CD14-positive monocyte (primary cell): Measurements from ENCODE around the gene TAF11L13. TPM values are rescaled to one million over a fixed set of nuclear protein-coding genes. Genes with fewer than 3 reads are reported as not detected.

Experiments
- DNase-seq, 3 donors: peaks; one replicate each; pipeline ENCODE4 v3.0.0-alpha.2; 2011 to 2022
- H2AFZ ChIP-seq: 2 replicates; pipeline ENCODE4 v1.6.0; 2012; ENCODE audit warnings: mild to moderate bottlenecking, low read depth, low read length, inconsistent platforms; ENCODE audit not compliant: insufficient read depth, poor library complexity, severe bottlenecking
- H3K27ac ChIP-seq, 2 donors: 1 replicate in 1 of 2; 2 replicates in 1 of 2; pipeline ENCODE4 v1.5.1; 2012 to 2013; ENCODE audit warnings: low read length in 2 of 2, control low read depth in 1 of 2, inconsistent platforms in 1 of 2, low read depth in 1 of 2, mild to moderate bottlenecking in 1 of 2
- H3K27me3 ChIP-seq, 2 donors: one replicate each; pipeline versions ENCODE4 v1.6.0 to v1.6.1; 2011 to 2013; ENCODE audit warnings: low read length in 2 of 2; ENCODE audit not compliant: control insufficient read depth in 2 of 2, insufficient read depth in 2 of 2
- H3K36me3 ChIP-seq, 2 donors: replicated peaks in 1 of 2; 1 replicate in 1 of 2; 2 replicates in 1 of 2; pipeline versions ENCODE4 v1.5.1 to v1.6.1; 2012 to 2013; ENCODE audit warnings: low read length in 2 of 2, control low read depth in 1 of 2, inconsistent platforms in 1 of 2, mild to moderate bottlenecking in 1 of 2; ENCODE audit not compliant: insufficient read depth in 2 of 2, control insufficient read depth in 1 of 2
- H3K4me1 ChIP-seq, 2 donors: 1 replicate in 1 of 2; 2 replicates in 1 of 2; pipeline versions ENCODE4 v1.5.1 to v1.6.1; 2012 to 2013; ENCODE audit warnings: low read length in 2 of 2, control low read depth in 1 of 2, inconsistent platforms in 1 of 2, mild to moderate bottlenecking in 1 of 2, moderate library complexity in 1 of 2; ENCODE audit not compliant: insufficient read depth in 2 of 2, control insufficient read depth in 1 of 2
- H3K4me2 ChIP-seq: replicated peaks from 2 replicates; pipeline ENCODE3; 2012; ENCODE audit warnings: low read length, moderate library complexity, mild to moderate bottlenecking; ENCODE audit not compliant: poor library complexity, severe bottlenecking; ENCODE audit errors: extremely low read depth
- H3K4me3 ChIP-seq, 3 experiments: fragments of 200-600 bp in 1 of 3; sonication (generic) in 1 of 3; replicated peaks in 1 of 3; 1 replicate in 2 of 3; 2 replicates in 1 of 3; pipeline ENCODE4 v1.5.1; 2011 to 2013; ENCODE audit warnings: low read length in 3 of 3, mild to moderate bottlenecking in 3 of 3, control low read depth in 2 of 3, low read depth in 2 of 3, inconsistent platforms in 1 of 3, moderate library complexity in 1 of 3
- H3K79me2 ChIP-seq: 2 replicates; pipeline ENCODE4 v1.6.0; 2012; ENCODE audit warnings: mild to moderate bottlenecking, control low read depth, inconsistent platforms, low read length, moderate library complexity; ENCODE audit not compliant: insufficient read depth
- H3K9ac ChIP-seq: 2 replicates; pipeline ENCODE4 v1.6.0; 2017; ENCODE audit warnings: low read length, mild to moderate bottlenecking; ENCODE audit not compliant: insufficient read depth, poor library complexity, severe bottlenecking
- H3K9me3 ChIP-seq, 2 donors: replicated peaks in 1 of 2; 1 replicate in 1 of 2; 2 replicates in 1 of 2; pipeline versions ENCODE4 v1.5.1 to v1.6.1; 2012 to 2013; ENCODE audit warnings: low read length in 2 of 2, control low read depth in 1 of 2; ENCODE audit not compliant: control insufficient read depth in 1 of 2, insufficient read depth in 1 of 2
- H4K20me1 ChIP-seq: 2 replicates; pipeline ENCODE4 v1.6.0; 2012; ENCODE audit warnings: mild to moderate bottlenecking, low read length, control low read depth, moderate library complexity; ENCODE audit not compliant: insufficient read depth
- H3K27ac Mint-ChIP-seq, 7 donors: one replicate each; pipeline ENCODE4 v1.8.0; 2020; ENCODE audit warnings: mild to moderate bottlenecking in 7 of 7, mixed read lengths in 7 of 7, moderate library complexity in 6 of 7, inconsistent platforms in 2 of 7
- H3K27me3 Mint-ChIP-seq, 3 donors: one replicate each; pipeline ENCODE4 v1.8.0; 2021 to 2022; ENCODE audit warnings: low read depth in 3 of 3, mild to moderate bottlenecking in 3 of 3, mixed read lengths in 3 of 3, moderate library complexity in 3 of 3, inconsistent platforms in 1 of 3
- H3K36me3 Mint-ChIP-seq, 2 donors: one replicate each; pipeline ENCODE4 v1.8.0; 2020; ENCODE audit warnings: mixed read lengths in 2 of 2, inconsistent platforms in 1 of 2, mild to moderate bottlenecking in 1 of 2
- H3K4me1 Mint-ChIP-seq: one replicate; pipeline ENCODE4 v1.8.0; 2020; ENCODE audit warnings: mild to moderate bottlenecking, mixed read lengths
- H3K4me3 Mint-ChIP-seq, 2 donors: one replicate each; pipeline ENCODE4 v1.8.0; 2020; ENCODE audit warnings: mild to moderate bottlenecking in 2 of 2, mixed read lengths in 2 of 2, moderate library complexity in 1 of 2
- H3K9me3 Mint-ChIP-seq, 7 donors: one replicate each; pipeline ENCODE4 v1.8.0; 2020 to 2022; ENCODE audit warnings: mixed read lengths in 7 of 7, mild to moderate bottlenecking in 6 of 7, moderate library complexity in 6 of 7, inconsistent platforms in 2 of 7
- WGBS: methylation state at CpG from one replicate; pipeline ENCODE4 v1.1.5; 2013; ENCODE audit warnings: missing lambda C conversion rate; ENCODE audit not compliant: insufficient coverage; 5-methylcytosine and 5-hydroxymethylcytosine counted together
- intact Hi-C, 2 donors: fragments of 100-400 bp; cut with micrococcal nuclease; formaldehyde crosslinking; loops; one replicate each; pipeline versions ENCODE4 v1.15.0 to v1.15.1; 2023
- polyA plus RNA-seq, 3 donors: library from polyadenylated mRNA; depleted of rRNA in 1 of 3; unstranded in 2 of 3; stranded (reverse) in 1 of 3; fragments of 300-500 nt in 2 of 3; fragments of >200 nt in 1 of 3; fragmentation: Illumina TruSeq in 2 of 3; gene quantifications; 1 replicate in 2 of 3; 2 replicates in 1 of 3; pipeline ENCODE4 v1.2.3, GENCODE V29; 2012 to 2021
- small RNA-seq: library from RNA; depleted of rRNA; stranded (forward); fragments of <200 nt; gene quantifications from one replicate; pipeline ENCODE3, GENCODE V24; 2012; ENCODE audit warnings: low read depth; ENCODE audit not compliant: insufficient read length
- TF ChIP-seq, protein P1 (sequence below): fragments of 200-600 bp; IDR thresholded peaks from one replicate; pipeline ENCODE4 v1.8.0; 2022; ENCODE audit warnings: antibody characterized with exemption, mild to moderate bottlenecking

Gene TAF11L13
- polyA plus RNA-seq, 3 donors = not detected

DNA sequence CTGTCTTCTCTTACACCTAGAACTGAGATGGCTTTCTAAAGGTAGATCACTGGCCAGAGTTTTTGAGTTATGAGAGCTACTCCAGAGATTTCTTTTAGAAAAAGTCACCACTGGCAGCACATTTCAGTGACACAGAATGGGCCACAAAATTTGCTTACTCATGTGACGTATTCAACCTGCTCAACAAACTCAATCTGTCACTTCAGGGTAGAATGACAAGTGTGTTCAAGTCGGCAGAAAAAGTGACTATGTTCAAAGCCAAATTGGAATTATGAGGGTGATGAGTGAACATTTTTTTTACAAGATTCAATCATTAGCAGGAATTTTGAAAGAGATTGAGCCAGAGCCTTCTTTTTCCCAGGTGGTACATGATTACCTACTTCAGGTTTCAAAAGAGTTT, 48.8 kb downstream of the TAF11L13 start:
- Histone ChIP-seq H2AFZ (no peak overlapping the region), H3K27ac (no peak overlapping the region), H3K9ac (no peak overlapping the region), H3K36me3 (no peaks in the 10 kb centered on the region), H3K27me3 (no peaks in the 10 kb centered on the region), H3K4me1 (no peaks in the 10 kb centered on the region), H3K4me3 (no peak overlapping the region), H3K4me2 (no peak overlapping the region), H4K20me1 (no peaks in the 10 kb centered on the region), H3K79me2 (no peaks in the 10 kb centered on the region), H3K9me3 (no peaks in the 10 kb centered on the region)
- H3K27ac Mint-ChIP-seq = no peak overlapping the region
- H3K36me3 Mint-ChIP-seq = no peaks in the 10 kb centered on the region
- DNase-seq = no peak
- H3K4me3 Mint-ChIP-seq = no peak overlapping the region
- TF ChIP-seq, protein P1, sequence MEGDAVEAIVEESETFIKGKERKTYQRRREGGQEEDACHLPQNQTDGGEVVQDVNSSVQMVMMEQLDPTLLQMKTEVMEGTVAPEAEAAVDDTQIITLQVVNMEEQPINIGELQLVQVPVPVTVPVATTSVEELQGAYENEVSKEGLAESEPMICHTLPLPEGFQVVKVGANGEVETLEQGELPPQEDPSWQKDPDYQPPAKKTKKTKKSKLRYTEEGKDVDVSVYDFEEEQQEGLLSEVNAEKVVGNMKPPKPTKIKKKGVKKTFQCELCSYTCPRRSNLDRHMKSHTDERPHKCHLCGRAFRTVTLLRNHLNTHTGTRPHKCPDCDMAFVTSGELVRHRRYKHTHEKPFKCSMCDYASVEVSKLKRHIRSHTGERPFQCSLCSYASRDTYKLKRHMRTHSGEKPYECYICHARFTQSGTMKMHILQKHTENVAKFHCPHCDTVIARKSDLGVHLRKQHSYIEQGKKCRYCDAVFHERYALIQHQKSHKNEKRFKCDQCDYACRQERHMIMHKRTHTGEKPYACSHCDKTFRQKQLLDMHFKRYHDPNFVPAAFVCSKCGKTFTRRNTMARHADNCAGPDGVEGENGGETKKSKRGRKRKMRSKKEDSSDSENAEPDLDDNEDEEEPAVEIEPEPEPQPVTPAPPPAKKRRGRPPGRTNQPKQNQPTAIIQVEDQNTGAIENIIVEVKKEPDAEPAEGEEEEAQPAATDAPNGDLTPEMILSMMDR = no peak
- no peaks in the 10 kb centered on the region for H3K4me1 Mint-ChIP-seq
- WGBS = no CpG with 5 or more reads among the region's 2 CpGs
- intact Hi-C loops = no loop called here
- peaks cover 0 to 3% (median 0%) of the 10 kb centered on the region in 7 donors for H3K9me3 Mint-ChIP-seq
- peaks cover 0 to 3% (median 0%) of the 10 kb centered on the region in 3 donors for H3K27me3 Mint-ChIP-seq

Small RNAs within 50 kb of the gene (small RNA-seq; reads per million reads assigned to genes)
- gene AC233724.1 (not detected), gene AC233724.12 (not detected), gene AC233724.2 (not detected), gene AC233724.3 (not detected), gene AC233724.4 (not detected), gene AC233724.6 (not detected), gene AC233724.7 (not detected)

Other genes starting within 250 kb of the TAF11L13 start
- not detected for gene TAF11L2, start 133.9 kb upstream of the TAF11L13 start, polyA plus RNA-seq
- gene TAF11L3, start 113.7 kb upstream of the TAF11L13 start, polyA plus RNA-seq = not detected
- not detected for gene TAF11L4, start 110.3 kb upstream of the TAF11L13 start, polyA plus RNA-seq
- gene TAF11L5, start 106.9 kb upstream of the TAF11L13 start, polyA plus RNA-seq = not detected
- gene TAF11L6, start 103.4 kb upstream of the TAF11L13 start, polyA plus RNA-seq = not detected
- not detected for gene TAF11L7, start 46.3 kb upstream of the TAF11L13 start, polyA plus RNA-seq
- not detected for gene TAF11L8, start 41.1 kb upstream of the TAF11L13 start, polyA plus RNA-seq
- gene TAF11L9, start 37.7 kb upstream of the TAF11L13 start, polyA plus RNA-seq = not detected
- gene TAF11L10, start 34.3 kb upstream of the TAF11L13 start, polyA plus RNA-seq = not detected
- gene TAF11L11, start 27.9 kb upstream of the TAF11L13 start, polyA plus RNA-seq = not detected
- not detected for gene TAF11L12, start 21.7 kb upstream of the TAF11L13 start, polyA plus RNA-seq
- not detected for gene TAF11L14, start 2.4 kb downstream of the TAF11L13 start, polyA plus RNA-seq